B cell (primary cell): ENCODE data around the gene SEPTIN5. TPM values are rescaled to one million over a fixed set of nuclear protein-coding genes. Genes with fewer than 3 reads are reported as not detected.

Experiments used
- ATAC-seq: fragments of 200-7000 bp; cut with Tn5 transposase; one replicate; pipeline ENCODE4 v1.10.0; 2021; ENCODE audit warnings: low read depth, mild to moderate bottlenecking, moderate number of reproducible peaks, moderate library complexity
- CTCF ChIA-PET: fragments of 350-600 bp; sonication (Branson Sonifier 250); formaldehyde crosslinking; loops from one replicate; lab custom pipeline; 2021; ENCODE audit warnings: antibody characterized with exemption, inconsistent platforms; lab: Charles Lee
- POLR2A ChIA-PET: fragments of 350-600 bp; sonication (Branson Sonifier 250); formaldehyde crosslinking; loops from one replicate; lab custom pipeline; 2021; ENCODE audit warnings: antibody characterized with exemption; lab: Charles Lee
- DNase-seq: peaks from one replicate; pipeline ENCODE4 v3.0.0; 2013
- H2AFZ ChIP-seq: 2 replicates; pipeline ENCODE4 v1.6.1; 2012; ENCODE audit warnings: mild to moderate bottlenecking, low read depth, low read length; ENCODE audit not compliant: insufficient read depth, poor library complexity, severe bottlenecking
- H3K27ac ChIP-seq, 2 donors: 1 replicate in 1 of 2; 2 replicates in 1 of 2; pipeline ENCODE4 v1.5.1; 2012 to 2013; ENCODE audit warnings: low read length in 2 of 2, mild to moderate bottlenecking in 2 of 2, moderate library complexity in 1 of 2
- H3K27me3 ChIP-seq, 4 experiments: fragments of 200-600 bp in 1 of 4; sonication (generic) in 1 of 4; replicated peaks in 1 of 4; 1 replicate in 2 of 4; 2 replicates in 2 of 4; pipeline versions ENCODE4 v1.6.1 to v1.7.0; 2013 to 2016; ENCODE audit warnings: low read length in 3 of 4, mild to moderate bottlenecking in 2 of 4, mixed read lengths in 1 of 4, moderate library complexity in 1 of 4; ENCODE audit not compliant: insufficient read depth in 4 of 4, control insufficient read depth in 3 of 4; ENCODE audit errors: control extremely low read depth in 1 of 4
- H3K36me3 ChIP-seq, 2 experiments: replicated peaks in 1 of 2; 1 replicate in 1 of 2; 2 replicates in 1 of 2; pipeline versions ENCODE4 v1.6.1 to v1.7.1; 2013; ENCODE audit warnings: low read length in 1 of 2; ENCODE audit not compliant: insufficient read depth in 2 of 2, control insufficient read depth in 1 of 2; ENCODE audit errors: control extremely low read depth in 1 of 2, extremely low read depth in 1 of 2
- H3K4me1 ChIP-seq, 2 donors: fragments of 200-600 bp in 1 of 2; sonication (generic) in 1 of 2; 1 replicate in 1 of 2; 2 replicates in 1 of 2; pipeline versions ENCODE4 v1.5.1 to v1.6.1; 2013 to 2017; ENCODE audit warnings: low read length in 2 of 2; ENCODE audit not compliant: control insufficient read depth in 2 of 2, insufficient read depth in 2 of 2
- H3K4me2 ChIP-seq: replicated peaks from 2 replicates; pipeline ENCODE3; 2012; ENCODE audit warnings: mild to moderate bottlenecking, low read depth, low read length; ENCODE audit not compliant: poor library complexity, severe bottlenecking
- H3K4me3 ChIP-seq, 5 experiments: fragments of 200-600 bp in 1 of 5; sonication (generic) in 1 of 5; 1 replicate in 3 of 5; 2 replicates in 2 of 5; pipeline versions ENCODE4 v1.5.1 to v1.7.0; 2011 to 2016; ENCODE audit warnings: low read length in 4 of 5, mild to moderate bottlenecking in 4 of 5, low read depth in 2 of 5, control low read depth in 1 of 5, moderate library complexity in 1 of 5; ENCODE audit not compliant: insufficient read depth in 1 of 5; ENCODE audit errors: control extremely low read depth in 1 of 5, extremely low read depth in 1 of 5
- H3K79me2 ChIP-seq: fragments of 200-600 bp; sonication (generic); one replicate; pipeline ENCODE4 v1.6.0; 2016; ENCODE audit warnings: low read length; ENCODE audit not compliant: control insufficient read depth, insufficient read depth
- H3K9ac ChIP-seq: fragments of 200-600 bp; sonication (generic); 2 replicates; pipeline ENCODE4 v1.6.1; 2017; ENCODE audit warnings: mild to moderate bottlenecking, low read length, moderate library complexity
- H3K9me3 ChIP-seq, 3 donors: one replicate each; pipeline versions ENCODE4 v1.6.1 to v1.7.1; 2013; ENCODE audit warnings: low read length in 2 of 3; ENCODE audit not compliant: control insufficient read depth in 2 of 3, insufficient read depth in 1 of 3; ENCODE audit errors: control extremely low read depth in 1 of 3
- H4K20me1 ChIP-seq: 2 replicates; pipeline ENCODE4 v1.6.0; 2012; ENCODE audit warnings: mild to moderate bottlenecking, low read length; ENCODE audit not compliant: insufficient read depth, control insufficient read depth, poor library complexity, severe bottlenecking
- H3K27ac Mint-ChIP-seq: one replicate; pipeline ENCODE4 v1.8.0; 2021; ENCODE audit warnings: mixed read lengths
- H3K27me3 Mint-ChIP-seq: one replicate; pipeline ENCODE4 v1.8.0; 2021; ENCODE audit warnings: mixed read lengths
- H3K4me1 Mint-ChIP-seq: one replicate; pipeline ENCODE4 v1.8.0; 2021; ENCODE audit warnings: mixed read lengths
- H3K4me3 Mint-ChIP-seq: one replicate; pipeline ENCODE4 v1.8.0; 2021; ENCODE audit warnings: mixed read lengths
- H3K9me3 Mint-ChIP-seq: one replicate; pipeline ENCODE4 v1.8.0; 2022; ENCODE audit warnings: mixed read lengths; ENCODE audit not compliant: insufficient read depth
- CTCF ChIP-seq: fragments of 200-600 bp; IDR thresholded peaks from one replicate; pipeline ENCODE4 v1.8.0; 2022; ENCODE audit warnings: antibody characterized with exemption, mild to moderate bottlenecking
- EZH2 ChIP-seq: IDR thresholded peaks from 2 replicates; pipeline ENCODE4 v1.6.1; 2012; ENCODE audit warnings: borderline replicate concordance, low read depth, mild to moderate bottlenecking, moderate library complexity, low read length; ENCODE audit not compliant: insufficient read depth, poor library complexity, severe bottlenecking
- whole genome bisulfite sequencing: methylation state at CpG from one replicate; pipeline ENCODE4 v1.1.5; 2013; ENCODE audit warnings: missing lambda C conversion rate; ENCODE audit not compliant: insufficient coverage; 5-methylcytosine and 5-hydroxymethylcytosine counted together
- intact Hi-C: fragments of 100-400 bp; cut with micrococcal nuclease; formaldehyde crosslinking; loops from one replicate; pipeline ENCODE4 v1.10.0; 2022
- polyA plus RNA-seq: library from polyadenylated mRNA; depleted of rRNA; stranded (reverse); fragments of >200 nt; gene quantifications from 2 replicates; pipeline ENCODE4 v1.2.3, GENCODE V29; 2012
- total RNA-seq, 2 donors: library from RNA; stranded (reverse); fragments of 120-200 nt in 1 of 2; gene quantifications; 1 replicate in 1 of 2; 2 replicates in 1 of 2; pipeline versions ENCODE4 v1.2.3 to v1.2.4, GENCODE V29; 2013 to 2022

Gene SEPTIN5
- total and polyA plus RNA-seq, 2 donors (not counting 1 experiment from before 2014, with no cell fraction given) = 0.06 TPM; not detected in 1

- H3K4me3 ChIP-seq = no peak overlapping the region
- intact Hi-C loops = no loop called here
- no peak overlapping the region for H2AFZ ChIP-seq
- Mint-ChIP-seq H3K4me1 (peaks cover 10% of the 10 kb centered on the region), H3K9me3 (no peaks in the 10 kb centered on the region), H3K27ac (no peak overlapping the region), H3K27me3 (peaks cover 30% of the 10 kb centered on the region), H3K4me3 (no peak overlapping the region)
- H3K79me2 ChIP-seq = no peaks in the 10 kb centered on the region
- H3K4me1 ChIP-seq = peaks cover 13 to 23% of the 10 kb centered on the region in 2 donors
- no peak for TF ChIP-seq EZH2
- no peak for TF ChIP-seq CTCF
- POLR2A ChIA-PET = no interaction called here
- CTCF ChIA-PET = no interaction called here
- no peak overlapping the region for H3K4me2 ChIP-seq
- H4K20me1 ChIP-seq = no peaks in the 10 kb centered on the region
- ATAC-seq (no peak), DNase-seq (no peak)
- peaks cover 0 to 16% (median 0%) of the 10 kb centered on the region in 3 donors for H3K9me3 ChIP-seq
- H3K9ac ChIP-seq = no peak overlapping the region
- 90% methylated on average over 14 of the region's 14 CpGs for WGBS
- H3K27me3 ChIP-seq = peaks cover 0 to 49% (median 23%) of the 10 kb centered on the region in 4 experiments
- no peak overlapping the region for H3K27ac ChIP-seq
- no peaks in the 10 kb centered on the region for H3K36me3 ChIP-seq
Measured at GRCh38 chr22:19751497-19752245, 37.4 kb downstream of the SEPTIN5 start.
